Liver (tissue), 9 donors: ENCODE results near the gene RPL10A. TPM values are rescaled to one million over a fixed set of nuclear protein-coding genes. Genes with fewer than 3 reads are reported as not detected.

ENCODE experiments used
- DNase-seq: peaks from one replicate; pipeline ENCODE4 v3.0.0-alpha.2; 2017; ENCODE audit warnings: low spot score
- H3K27ac ChIP-seq, 2 donors: one replicate each; pipeline ENCODE4 v1.7.0; 2013; ENCODE audit warnings: inconsistent platforms in 2 of 2, low read length in 2 of 2, control low read depth in 1 of 2, low read depth in 1 of 2, mild to moderate bottlenecking in 1 of 2
- H3K27me3 ChIP-seq, 4 donors: one replicate each; pipeline versions ENCODE4 v1.6.1 to v1.7.0; 2013; ENCODE audit warnings: low read length in 3 of 4, inconsistent platforms in 1 of 4, mild to moderate bottlenecking in 1 of 4, moderate library complexity in 1 of 4; ENCODE audit not compliant: control insufficient read depth in 4 of 4, insufficient read depth in 4 of 4
- H3K36me3 ChIP-seq, 4 donors: one replicate each; pipeline versions ENCODE4 v1.6.1 to v1.7.0; 2013; ENCODE audit warnings: low read length in 3 of 4, mild to moderate bottlenecking in 3 of 4, low read depth in 1 of 4, moderate library complexity in 1 of 4; ENCODE audit not compliant: control insufficient read depth in 4 of 4, insufficient read depth in 3 of 4
- H3K4me1 ChIP-seq, 4 donors: one replicate each; pipeline versions ENCODE4 v1.6.1 to v1.7.0; 2013; ENCODE audit warnings: low read length in 3 of 4, mild to moderate bottlenecking in 3 of 4, moderate library complexity in 1 of 4; ENCODE audit not compliant: control insufficient read depth in 4 of 4, insufficient read depth in 4 of 4
- H3K4me3 ChIP-seq, 3 donors: one replicate each; pipeline versions ENCODE4 v1.6.1 to v1.7.0; 2013; ENCODE audit warnings: low read length in 3 of 3, control low read depth in 1 of 3, low read depth in 1 of 3, mild to moderate bottlenecking in 1 of 3
- H3K9ac ChIP-seq, 2 donors: one replicate each; pipeline ENCODE4 v1.7.0; 2013; ENCODE audit warnings: low read length in 2 of 2, mild to moderate bottlenecking in 2 of 2, moderate library complexity in 2 of 2, control low read depth in 1 of 2, low read depth in 1 of 2
- H3K9me3 ChIP-seq, 4 donors: one replicate each; pipeline versions ENCODE4 v1.6.1 to v1.7.0; 2013; ENCODE audit warnings: low read length in 3 of 4; ENCODE audit not compliant: control insufficient read depth in 4 of 4
- ATF3 ChIP-seq: IDR thresholded peaks from 2 replicates; pipeline ENCODE4 v1.6.1; 2016; ENCODE audit warnings: antibody characterized with exemption
- EGR1 ChIP-seq, 2 donors: IDR thresholded peaks; 2 replicates each; pipeline ENCODE4 v1.6.1; 2016 to 2018; ENCODE audit warnings: antibody characterized with exemption in 2 of 2, low read depth in 2 of 2
- FOXA2 ChIP-seq: IDR thresholded peaks from 2 replicates; pipeline ENCODE4 v1.6.1; 2016; ENCODE audit warnings: antibody characterized with exemption
- GABPA ChIP-seq, 2 donors: IDR thresholded peaks in 1 of 2; conservative IDR thresholded peaks in 1 of 2; 2 replicates each; pipeline ENCODE4 v1.6.1; 2016; ENCODE audit warnings: antibody characterized with exemption in 2 of 2, mild to moderate bottlenecking in 1 of 2, moderate library complexity in 1 of 2
- HNF4A ChIP-seq, 2 donors: conservative IDR thresholded peaks; 2 replicates each; pipeline ENCODE4 v1.6.1; 2016; ENCODE audit warnings: antibody characterized with exemption in 2 of 2, mild to moderate bottlenecking in 2 of 2
- HNF4G ChIP-seq: IDR thresholded peaks from 2 replicates; pipeline ENCODE4 v1.6.1; 2016; ENCODE audit warnings: antibody characterized with exemption
- JUND ChIP-seq, 2 donors: IDR thresholded peaks; 2 replicates each; pipeline ENCODE4 v1.6.1; 2016; ENCODE audit warnings: antibody characterized with exemption in 2 of 2
- MAX ChIP-seq: IDR thresholded peaks from 2 replicates; pipeline ENCODE4 v1.6.1; 2016; ENCODE audit warnings: antibody characterized with exemption
- NR2F2 ChIP-seq: IDR thresholded peaks from 2 replicates; pipeline ENCODE4 v1.6.1; 2016; ENCODE audit warnings: antibody characterized with exemption
- RAD21 ChIP-seq, 2 donors: IDR thresholded peaks; 2 replicates each; pipeline ENCODE4 v1.6.1; 2016; ENCODE audit warnings: antibody characterized with exemption in 2 of 2, mild to moderate bottlenecking in 2 of 2
- RXRA ChIP-seq, 2 donors: IDR thresholded peaks; 2 replicates each; pipeline ENCODE4 v1.6.1; 2017 to 2018; ENCODE audit warnings: antibody characterized with exemption in 2 of 2, mild to moderate bottlenecking in 1 of 2
- SP1 ChIP-seq: IDR thresholded peaks from 2 replicates; pipeline ENCODE4 v1.6.1; 2018; ENCODE audit warnings: antibody characterized with exemption, mild to moderate bottlenecking
- TAF1 ChIP-seq: conservative IDR thresholded peaks from 2 replicates; pipeline ENCODE4 v1.6.1; 2016; ENCODE audit warnings: antibody characterized with exemption, mild to moderate bottlenecking
- YY1 ChIP-seq: IDR thresholded peaks from 2 replicates; pipeline ENCODE4 v1.6.1; 2016; ENCODE audit warnings: antibody characterized with exemption, mild to moderate bottlenecking
- ZBTB33 ChIP-seq: IDR thresholded peaks from 2 replicates; pipeline ENCODE4 v1.6.1; 2016; ENCODE audit warnings: antibody characterized with exemption
- WGBS: extraction: QIAGEN DNeasy Blood & Tissue Kit; methylation state at CpG from one replicate; pipeline ENCODE4 v1.1.7; 2013; 5-methylcytosine and 5-hydroxymethylcytosine counted together
- polyA plus RNA-seq, 2 donors: library from polyadenylated mRNA; stranded (reverse) in 1 of 2; unstranded in 1 of 2; fragments of 200-250 nt in 1 of 2; fragments of >200 nt in 1 of 2; fragmentation: Nextera tagmentation in 1 of 2; extraction: Ambion mirVana in 1 of 2; gene quantifications; one replicate each; pipeline versions ENCODE4 v1.2.1 to v1.2.3, GENCODE V29; 2013 to 2015
- total RNA-seq, 2 donors: library from RNA; depleted of rRNA; stranded (reverse); fragments of >200 nt; gene quantifications; one replicate each; pipeline ENCODE4 v1.2.3, GENCODE V29; 2014
- TF ChIP-seq, protein P1 (sequence below): IDR thresholded peaks from 2 replicates; pipeline ENCODE4 v1.6.1; 2016; ENCODE audit warnings: antibody characterized with exemption, mild to moderate bottlenecking
- TF ChIP-seq, protein P2 (sequence below): fragments of 150-350 bp; IDR thresholded peaks from 2 replicates; pipeline ENCODE4 v1.5.1; 2017; ENCODE audit warnings: improper control_type of control experiment, low read depth, low read length; ENCODE audit not compliant: missing input control
- donor health status: healthy.
- donor health status: healthy.
- donor health status: healthy.
- donor health status: healthy.
- donor health status: healthy.

RPL10A gene
- total and polyA plus RNA-seq, 4 donors = 213 to 1,235 (median 528) TPM

- TF ChIP-seq FOXA2 (no peak), YY1 (no peak)
- WGBS = 55% methylated on average over 14 of the region's 14 CpGs
- peak overlapping the region; percentile 22 to 68 for H3K27ac ChIP-seq
Observed at GRCh38 chr6:35498422-35499067, 30.3 kb downstream of the RPL10A start.

GRCh38 chr6:35499372-35499771 is 31.2 kb downstream of the RPL10A start:
- no peak for DNase-seq
- WGBS = 90% methylated on average over 4 of the region's 4 CpGs
- TF ChIP-seq MAX (no peak), HNF4A (conservative IDR thresholded peaks at IDR 0.05) (no peak), ZBTB33 (no peak), RXRA (IDR thresholded peaks at IDR 0.05) (no peak), RAD21 (IDR thresholded peaks at IDR 0.05) (no peak), GABPA (IDR thresholded peaks at IDR 0.05 in 1 of 2, conservative IDR thresholded peaks at IDR 0.05 in 1 of 2) (no peak), FOXA2 (no peak)
- TF ChIP-seq, protein P1, sequence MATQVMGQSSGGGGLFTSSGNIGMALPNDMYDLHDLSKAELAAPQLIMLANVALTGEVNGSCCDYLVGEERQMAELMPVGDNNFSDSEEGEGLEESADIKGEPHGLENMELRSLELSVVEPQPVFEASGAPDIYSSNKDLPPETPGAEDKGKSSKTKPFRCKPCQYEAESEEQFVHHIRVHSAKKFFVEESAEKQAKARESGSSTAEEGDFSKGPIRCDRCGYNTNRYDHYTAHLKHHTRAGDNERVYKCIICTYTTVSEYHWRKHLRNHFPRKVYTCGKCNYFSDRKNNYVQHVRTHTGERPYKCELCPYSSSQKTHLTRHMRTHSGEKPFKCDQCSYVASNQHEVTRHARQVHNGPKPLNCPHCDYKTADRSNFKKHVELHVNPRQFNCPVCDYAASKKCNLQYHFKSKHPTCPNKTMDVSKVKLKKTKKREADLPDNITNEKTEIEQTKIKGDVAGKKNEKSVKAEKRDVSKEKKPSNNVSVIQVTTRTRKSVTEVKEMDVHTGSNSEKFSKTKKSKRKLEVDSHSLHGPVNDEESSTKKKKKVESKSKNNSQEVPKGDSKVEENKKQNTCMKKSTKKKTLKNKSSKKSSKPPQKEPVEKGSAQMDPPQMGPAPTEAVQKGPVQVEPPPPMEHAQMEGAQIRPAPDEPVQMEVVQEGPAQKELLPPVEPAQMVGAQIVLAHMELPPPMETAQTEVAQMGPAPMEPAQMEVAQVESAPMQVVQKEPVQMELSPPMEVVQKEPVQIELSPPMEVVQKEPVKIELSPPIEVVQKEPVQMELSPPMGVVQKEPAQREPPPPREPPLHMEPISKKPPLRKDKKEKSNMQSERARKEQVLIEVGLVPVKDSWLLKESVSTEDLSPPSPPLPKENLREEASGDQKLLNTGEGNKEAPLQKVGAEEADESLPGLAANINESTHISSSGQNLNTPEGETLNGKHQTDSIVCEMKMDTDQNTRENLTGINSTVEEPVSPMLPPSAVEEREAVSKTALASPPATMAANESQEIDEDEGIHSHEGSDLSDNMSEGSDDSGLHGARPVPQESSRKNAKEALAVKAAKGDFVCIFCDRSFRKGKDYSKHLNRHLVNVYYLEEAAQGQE = no peak
- peaks cover 6 to 19% (median 12%) of the 10 kb centered on the region in 4 donors for H3K4me1 ChIP-seq
- no peak overlapping the region for H3K9ac ChIP-seq
- no peaks in the 10 kb centered on the region for H3K27me3 ChIP-seq
- H3K36me3 ChIP-seq = no peaks in the 10 kb centered on the region
- no peak overlapping the region for H3K4me3 ChIP-seq
- no peaks in the 10 kb centered on the region for H3K9me3 ChIP-seq
- H3K27ac ChIP-seq = no peak overlapping the region

More at GRCh38 chr6:35498422-35499067, 30.3 kb downstream of the RPL10A start:
- Histone ChIP-seq H3K4me3 (peak overlapping the region in 1 of 3 donors; percentile 88), H3K9ac (no peak overlapping the region), H3K4me1 (peaks cover 9 to 24% (median 17%) of the 10 kb centered on the region in 4 donors), H3K27me3 (no peaks in the 10 kb centered on the region), H3K36me3 (no peaks in the 10 kb centered on the region), H3K9me3 (no peaks in the 10 kb centered on the region)
- DNase-seq = no peak

DNA sequence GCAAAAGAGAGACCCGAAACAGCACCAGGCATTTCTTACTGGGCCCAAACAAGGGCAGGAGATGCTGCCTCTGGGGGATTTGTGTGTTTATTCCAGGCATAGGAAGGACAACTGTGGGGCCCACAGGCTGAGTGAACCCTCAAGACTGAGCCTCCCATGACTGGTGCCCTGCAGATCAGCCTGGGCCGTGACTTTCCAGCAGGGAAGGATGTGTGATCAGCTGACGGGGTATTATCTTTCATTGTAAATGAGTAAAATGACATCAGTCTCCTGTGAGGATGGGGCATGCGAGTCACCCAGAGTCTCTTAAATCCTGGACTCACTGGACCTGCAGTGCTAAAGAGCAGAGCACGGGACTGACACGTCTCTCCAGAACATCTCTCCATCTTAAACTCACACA is 32.6 kb downstream of the RPL10A start:
- Histone ChIP-seq H3K4me3 (no peak overlapping the region), H3K4me1 (peaks cover 0 to 7% (median 2%) of the 10 kb centered on the region in 4 donors), H3K9ac (no peak overlapping the region), H3K27ac (no peak overlapping the region), H3K27me3 (no peaks in the 10 kb centered on the region), H3K9me3 (no peaks in the 10 kb centered on the region), H3K36me3 (no peaks in the 10 kb centered on the region)
- no peak for DNase-seq
- 78% methylated on average over 6 of the region's 6 CpGs for WGBS
- TF ChIP-seq EGR1 (IDR thresholded peaks at IDR 0.05; ENCODE audit: low read depth in 2 of 2) = no peak
- TF ChIP-seq SP1 = no peak
- no peak for TF ChIP-seq MAX
- TF ChIP-seq RAD21 (IDR thresholded peaks at IDR 0.05) = no peak
- no peak for TF ChIP-seq RXRA (IDR thresholded peaks at IDR 0.05)
- no peak for TF ChIP-seq JUND (IDR thresholded peaks at IDR 0.05)
- TF ChIP-seq ZBTB33 = no peak
- no peak for TF ChIP-seq YY1
- no peak for TF ChIP-seq HNF4G
- TF ChIP-seq NR2F2 = no peak
- TF ChIP-seq TAF1 = no peak
- TF ChIP-seq, protein P2, sequence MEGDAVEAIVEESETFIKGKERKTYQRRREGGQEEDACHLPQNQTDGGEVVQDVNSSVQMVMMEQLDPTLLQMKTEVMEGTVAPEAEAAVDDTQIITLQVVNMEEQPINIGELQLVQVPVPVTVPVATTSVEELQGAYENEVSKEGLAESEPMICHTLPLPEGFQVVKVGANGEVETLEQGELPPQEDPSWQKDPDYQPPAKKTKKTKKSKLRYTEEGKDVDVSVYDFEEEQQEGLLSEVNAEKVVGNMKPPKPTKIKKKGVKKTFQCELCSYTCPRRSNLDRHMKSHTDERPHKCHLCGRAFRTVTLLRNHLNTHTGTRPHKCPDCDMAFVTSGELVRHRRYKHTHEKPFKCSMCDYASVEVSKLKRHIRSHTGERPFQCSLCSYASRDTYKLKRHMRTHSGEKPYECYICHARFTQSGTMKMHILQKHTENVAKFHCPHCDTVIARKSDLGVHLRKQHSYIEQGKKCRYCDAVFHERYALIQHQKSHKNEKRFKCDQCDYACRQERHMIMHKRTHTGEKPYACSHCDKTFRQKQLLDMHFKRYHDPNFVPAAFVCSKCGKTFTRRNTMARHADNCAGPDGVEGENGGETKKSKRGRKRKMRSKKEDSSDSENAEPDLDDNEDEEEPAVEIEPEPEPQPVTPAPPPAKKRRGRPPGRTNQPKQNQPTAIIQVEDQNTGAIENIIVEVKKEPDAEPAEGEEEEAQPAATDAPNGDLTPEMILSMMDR = no peak
- no peak for TF ChIP-seq HNF4A (conservative IDR thresholded peaks at IDR 0.05)
- no peak for TF ChIP-seq ATF3
